HG02759 (cell line): Measurements from ENCODE around the gene PIRT.

Experiments
- ATAC-seq: cut with Tn5 transposase; IDR thresholded peaks from one replicate; pipeline ENCODE4 v1.9.1; 2021; ENCODE audit warnings: mild to moderate bottlenecking, moderate library complexity; ENCODE audit not compliant: unreplicated experiment

PIRT gene

DNA sequence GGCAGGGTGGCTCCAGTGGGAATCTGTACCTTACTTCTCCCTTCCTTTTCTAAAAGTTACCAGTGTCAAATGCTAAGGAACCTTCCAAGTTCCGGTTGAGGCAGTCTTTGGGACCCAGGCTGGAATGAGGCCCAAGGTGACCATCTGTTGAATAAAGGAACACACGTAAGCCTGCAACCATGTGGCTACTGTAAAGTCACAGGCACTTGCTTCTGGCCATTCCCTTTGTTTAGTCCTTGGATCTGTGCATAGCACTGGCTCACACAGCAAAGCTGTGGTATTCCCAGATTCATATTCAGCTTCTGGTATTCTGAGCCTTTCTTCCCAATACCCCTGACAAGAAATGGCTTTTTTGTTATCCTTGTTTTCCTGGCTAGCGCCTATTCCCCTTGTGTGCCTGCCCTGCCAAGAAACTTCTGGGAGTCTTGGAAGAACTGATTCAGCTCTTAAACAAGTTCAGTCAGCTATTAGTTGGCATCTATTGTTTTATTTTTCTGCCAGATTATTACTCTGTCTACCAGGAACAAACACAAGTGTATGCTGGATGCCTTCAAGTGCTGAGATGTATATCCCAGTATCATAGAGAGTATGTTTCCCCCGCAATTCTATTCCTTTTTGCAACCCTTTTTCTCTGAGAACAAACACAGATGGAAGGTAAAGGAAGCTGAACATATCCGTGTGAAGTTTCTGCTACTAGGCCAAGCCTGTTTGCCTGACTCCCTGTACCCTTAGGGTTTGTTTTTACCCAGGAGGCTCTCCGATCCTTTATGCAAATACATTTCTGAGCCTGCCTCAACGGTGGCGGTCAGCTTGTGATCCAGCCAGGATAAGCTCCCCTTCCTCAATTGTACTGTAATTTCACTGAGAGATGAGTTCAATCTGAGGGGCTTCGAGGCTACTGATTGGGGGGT lies 47.1 kb downstream of the PIRT start:
- no peak for ATAC-seq

DNA sequence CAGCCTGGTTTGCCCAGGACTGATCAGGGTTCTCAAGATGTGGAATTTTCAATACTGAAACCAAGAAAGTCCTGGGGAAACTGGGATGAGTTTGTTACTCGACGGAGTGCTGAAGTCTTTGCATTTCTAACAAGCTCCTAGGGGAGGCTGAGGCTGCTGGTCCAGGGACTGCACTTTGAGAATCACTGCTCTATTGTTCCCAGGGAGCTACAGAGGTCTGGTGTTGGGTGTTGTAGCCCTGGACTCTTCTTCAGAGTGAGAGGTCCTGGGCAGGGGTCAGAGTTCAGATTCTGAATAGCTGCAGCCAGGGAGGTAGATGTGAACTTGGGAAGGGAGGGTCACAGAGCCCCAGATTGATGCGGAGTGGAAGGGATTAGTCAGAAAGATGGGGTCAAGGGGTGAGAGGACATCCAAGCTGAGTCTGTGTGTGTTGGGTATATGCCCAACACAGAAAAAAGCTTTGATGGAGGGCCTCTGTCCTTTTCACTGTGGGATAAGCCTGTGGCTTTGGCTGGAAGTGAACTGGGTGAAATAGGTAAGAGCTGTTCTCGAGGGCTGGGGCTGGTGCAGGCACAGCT lies 48.1 kb downstream of the PIRT start:
- no peak for ATAC-seq

DNA sequence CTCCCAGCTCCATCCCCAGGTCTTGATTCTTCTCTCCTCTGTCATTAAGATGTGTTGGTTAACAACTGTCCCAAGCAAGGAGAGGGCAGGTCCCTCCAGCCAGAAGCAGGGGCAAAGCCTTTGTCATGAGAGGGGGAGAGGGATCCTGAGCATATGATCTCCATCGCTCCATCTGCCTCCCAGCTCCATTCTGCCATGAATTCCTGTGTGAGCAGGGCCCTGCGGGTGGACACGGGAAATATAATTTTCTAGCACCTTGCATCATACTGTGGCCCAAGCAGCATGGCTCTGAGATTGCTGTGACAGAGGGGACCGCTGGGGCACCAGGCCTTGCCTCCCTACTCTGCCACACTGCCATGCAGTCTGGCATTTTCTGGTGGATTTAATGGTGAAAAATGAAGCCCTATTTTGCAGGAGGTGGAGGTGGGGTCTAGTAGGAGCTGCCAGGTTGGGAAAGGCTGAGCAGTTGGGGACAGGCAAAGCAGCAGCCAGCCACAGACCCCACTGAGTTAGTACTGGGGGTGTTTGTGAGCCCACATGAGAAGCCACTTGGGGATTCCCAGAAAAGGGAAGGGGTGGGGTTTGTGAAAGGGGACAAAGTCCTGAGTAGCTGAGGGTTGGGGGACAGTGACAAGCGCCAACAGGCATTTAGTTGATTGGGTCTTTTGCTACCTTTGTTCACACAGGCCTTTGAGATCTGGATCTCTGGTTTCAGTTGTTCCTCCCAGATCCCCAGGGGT lies 50.4 kb downstream of the PIRT start:
- ATAC-seq, result no peak

DNA sequence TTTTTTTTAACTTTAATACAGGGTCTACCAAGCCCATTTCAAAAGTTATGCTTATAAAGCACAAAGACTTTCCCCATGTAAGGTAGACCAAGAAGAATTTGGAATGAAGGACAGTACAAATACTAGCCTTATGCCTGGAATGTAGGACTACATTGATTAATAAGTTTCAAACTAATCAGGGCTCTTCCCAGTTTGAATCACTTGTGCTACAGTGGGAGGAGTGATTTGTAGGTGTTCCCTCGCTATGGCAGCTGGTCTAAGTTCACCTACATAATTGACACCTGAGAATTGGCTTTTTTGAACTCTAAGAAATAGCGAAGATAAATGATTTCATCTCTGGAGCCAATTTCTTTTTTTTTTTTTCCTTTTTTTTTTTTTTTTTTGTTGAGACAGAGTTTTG lies 52.6 kb downstream of the PIRT start:
- ATAC-seq, result no peak

DNA sequence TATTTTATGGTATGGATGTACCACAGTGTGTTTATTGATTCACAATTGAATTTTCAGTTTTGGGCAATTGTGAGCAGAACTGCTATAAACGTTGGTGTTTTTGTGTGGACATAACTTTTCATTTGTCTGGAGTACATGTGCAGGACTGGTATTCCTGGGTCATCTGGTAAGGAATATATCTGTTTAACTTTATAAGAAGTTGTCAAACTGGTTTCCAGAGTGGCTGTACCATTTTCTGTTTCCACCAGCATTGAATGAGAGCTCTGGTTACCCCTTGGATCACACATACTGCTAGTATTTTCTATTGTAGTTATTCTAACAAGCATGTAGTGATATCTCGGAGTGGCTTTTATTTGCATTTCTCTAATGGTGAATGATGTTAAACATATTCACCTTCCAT lies 58.3 kb downstream of the PIRT start:
- no peak for ATAC-seq

DNA sequence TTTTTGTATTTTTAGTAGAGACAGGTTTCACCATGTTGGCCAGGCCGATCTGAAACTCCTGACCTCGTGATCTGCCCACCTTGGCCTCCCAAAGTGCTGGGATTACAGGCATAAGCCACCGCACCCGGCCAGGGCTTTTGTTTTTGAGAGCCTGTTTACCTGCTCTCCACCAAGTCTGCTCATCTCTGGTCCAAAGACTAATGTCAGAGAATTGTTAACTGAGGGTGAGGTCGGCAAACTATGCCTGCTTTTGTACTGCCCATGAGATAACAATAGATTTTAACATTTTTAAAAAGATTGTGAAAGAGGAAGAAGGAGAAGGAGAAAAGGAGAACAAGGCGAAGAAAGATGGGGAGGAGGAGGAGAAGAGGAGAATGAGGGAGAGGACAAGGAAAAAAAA lies 60.0 kb downstream of the PIRT start:
- no peak for ATAC-seq

DNA sequence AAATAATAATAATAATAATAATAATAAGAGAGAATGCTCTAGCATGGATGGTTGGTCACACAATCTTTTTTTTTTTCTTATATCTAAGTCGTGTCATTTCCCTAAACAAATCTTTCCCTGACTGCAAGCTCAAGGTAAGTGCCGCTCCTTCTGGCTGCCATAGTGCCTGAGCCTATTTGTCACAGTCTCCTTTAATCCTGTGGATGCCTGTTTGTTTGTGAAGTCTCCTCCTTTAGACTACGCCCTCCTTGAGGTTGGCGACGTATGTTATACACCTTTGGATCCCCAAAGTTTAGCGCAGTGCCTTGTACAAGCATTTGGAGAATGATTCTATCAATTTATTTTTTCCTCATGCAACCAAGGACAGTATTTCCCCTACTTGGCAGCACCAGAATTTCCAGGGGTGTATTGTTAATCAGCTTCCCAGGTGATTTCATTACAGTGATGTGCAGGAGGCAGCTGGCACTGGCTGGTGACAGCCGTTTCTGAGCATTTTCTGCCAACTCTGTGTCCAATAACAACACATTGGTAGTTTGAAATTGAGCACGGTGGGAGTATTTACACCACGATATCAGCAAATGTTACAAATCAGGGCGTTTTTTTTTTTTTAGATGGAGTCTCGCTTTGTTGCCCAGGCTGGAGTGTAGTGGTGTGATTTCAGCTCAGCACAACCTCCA lies 60.6 kb downstream of the PIRT start:
- no peak for ATAC-seq

DNA sequence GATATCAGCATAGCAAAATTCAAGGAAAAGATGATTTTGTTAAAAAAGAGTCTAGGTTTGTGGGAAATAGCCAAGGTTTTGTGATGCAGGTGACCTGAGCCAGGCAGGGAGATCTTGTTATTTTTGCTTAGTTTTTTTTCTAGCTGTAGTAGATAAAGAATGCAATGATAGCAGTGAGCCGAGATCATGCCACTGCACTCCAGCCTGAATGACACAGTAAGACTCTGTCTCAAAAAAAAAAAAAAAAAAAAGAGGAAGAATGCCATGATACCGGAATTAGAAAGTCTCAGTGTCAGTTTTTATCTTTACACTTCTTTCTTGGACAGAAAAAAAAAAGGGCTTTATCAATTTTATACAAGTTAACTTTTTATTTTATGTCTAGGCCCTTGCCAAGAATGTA lies 61.5 kb downstream of the PIRT start:
- ATAC-seq, result no peak

DNA sequence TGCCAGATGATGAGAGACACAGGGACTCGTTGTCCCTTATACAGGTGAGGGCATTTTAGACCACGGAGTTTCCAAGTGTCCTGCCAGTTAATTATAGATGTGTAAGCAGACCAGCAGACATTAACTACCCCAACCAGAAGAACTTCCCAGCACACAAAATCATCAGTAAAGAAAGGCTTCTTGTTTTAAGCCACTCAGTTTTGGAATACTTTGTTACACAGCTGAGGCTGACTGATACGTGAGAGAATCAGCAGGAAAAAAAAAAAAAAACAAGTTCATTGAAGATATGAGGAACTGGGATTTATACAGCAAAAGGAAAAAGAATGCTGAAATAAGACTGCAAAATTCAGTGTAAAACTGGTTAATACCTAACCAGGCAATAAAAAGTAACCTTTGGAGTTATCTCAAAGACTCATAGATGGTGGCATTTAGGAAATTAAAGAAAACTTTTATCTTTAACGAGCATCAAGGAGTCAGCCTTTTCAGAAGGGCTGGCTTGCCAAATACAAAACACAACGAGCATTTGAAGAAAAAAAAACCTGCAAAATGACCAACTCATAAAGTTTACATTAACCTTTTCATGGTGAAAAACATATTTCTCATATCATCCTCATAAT lies 62.0 kb downstream of the PIRT start:
- ATAC-seq, result no peak

DNA sequence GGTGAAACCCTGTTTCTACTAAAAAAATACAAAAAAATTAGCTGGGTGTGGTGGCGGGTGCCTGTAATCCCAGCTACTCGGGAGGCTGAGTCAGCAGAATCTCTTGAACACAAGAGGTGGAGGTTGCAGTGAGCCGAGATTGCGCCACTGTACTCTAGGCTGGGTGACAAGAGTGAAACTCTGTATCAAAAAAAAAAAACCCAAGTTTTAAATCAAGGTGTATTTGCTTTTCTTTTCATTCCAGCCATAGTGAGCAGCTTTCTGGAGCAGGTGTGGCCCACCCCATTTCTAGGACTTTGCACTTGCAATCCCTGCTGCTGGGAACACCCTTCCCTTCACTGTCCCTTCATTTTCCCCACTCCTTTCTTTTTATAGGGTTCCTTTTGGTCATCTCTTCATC lies 62.8 kb downstream of the PIRT start:
- ATAC-seq, result no peak

DNA sequence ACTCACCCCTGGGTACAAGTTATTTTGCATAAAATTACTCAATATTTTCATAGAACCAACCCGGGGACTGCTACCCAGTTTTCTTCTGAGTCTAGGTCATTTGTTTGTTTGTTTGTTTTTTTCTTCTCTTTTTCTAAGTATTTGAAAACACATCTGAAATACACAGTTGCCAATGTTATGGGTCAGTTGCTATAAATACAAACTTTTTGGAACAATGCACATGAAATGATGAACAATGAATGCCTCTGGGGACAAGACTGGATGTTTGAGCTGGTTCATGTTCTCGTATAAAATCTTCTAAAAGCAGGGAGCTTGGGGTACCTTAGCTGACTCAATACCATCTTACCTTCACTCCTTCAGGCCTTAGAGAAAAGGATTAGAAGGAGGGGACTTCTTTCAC lies 64.5 kb downstream of the PIRT start:
- ATAC-seq, result no peak
